Cerebellar nuclear complex (tissue), 1 donor: ENCODE results near the gene LSP1.

Experiments used
- DNase-seq, 2 experiments: peaks; one replicate each; lab custom pipeline; 2025; lab: John Stamatoyannopoulos, UW

LSP1 gene

DNA sequence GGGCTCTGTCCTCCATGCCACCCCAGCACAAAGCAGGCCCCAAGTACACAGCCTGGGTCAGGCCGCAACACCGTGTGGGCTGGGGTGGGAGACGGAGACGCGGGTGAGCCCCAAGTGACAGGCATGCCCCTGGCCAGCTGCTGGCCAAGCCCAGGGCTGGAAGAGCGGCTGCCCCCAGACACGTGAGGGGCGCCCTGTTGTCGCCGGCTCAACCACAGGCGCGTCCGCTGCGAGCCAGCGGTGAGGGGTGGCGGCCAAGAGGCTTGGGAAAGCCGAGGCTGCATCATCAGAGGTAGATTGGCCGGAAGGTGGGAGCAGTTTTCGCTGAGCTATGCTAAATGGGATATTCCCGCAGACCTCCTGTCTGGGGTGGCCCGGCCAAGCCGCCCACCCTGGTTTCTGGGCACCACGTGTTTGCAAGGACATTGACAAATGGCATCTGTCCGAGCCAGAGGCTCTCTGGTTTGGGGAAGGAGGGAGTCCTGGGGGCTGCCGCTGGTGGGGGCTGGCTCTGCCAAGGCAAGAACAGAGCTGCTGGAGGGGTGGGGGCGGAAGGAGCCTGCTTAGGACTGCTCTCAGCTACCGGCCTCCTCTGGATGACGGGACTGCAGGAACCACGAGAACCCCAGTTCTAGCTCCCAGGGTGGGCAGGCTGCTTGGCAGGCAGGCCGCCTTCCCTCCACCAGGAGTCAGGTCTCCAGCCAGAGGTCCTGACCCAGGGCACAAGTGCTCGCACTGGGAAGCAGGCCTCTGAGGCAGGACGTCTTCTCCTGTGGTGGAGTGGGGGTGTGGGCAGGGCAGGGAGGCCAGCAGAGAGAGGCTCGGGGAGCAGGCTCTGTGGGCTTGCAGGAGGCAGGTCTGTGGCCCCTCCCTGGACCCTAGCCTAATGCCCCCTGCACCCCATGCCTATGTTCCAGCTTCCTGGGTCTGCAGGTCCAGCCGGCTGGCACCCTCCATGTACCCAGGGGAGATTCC lies 38.3 kb downstream of the LSP1 start:
- DNase-seq: no peak

- no peak for DNase-seq
Observed at GRCh38 chr11:1891831-1892115, 38.9 kb downstream of the LSP1 start, which contains the start of gene PRR33. Gene PRR33 (minus strand): TSS chr11:1891895. CDS start chr11:1890584, 1,311 bp downstream.

- no peak for DNase-seq
Observed at GRCh38 chr11:1892116-1892515, 39.2 kb downstream of the LSP1 start.

DNA sequence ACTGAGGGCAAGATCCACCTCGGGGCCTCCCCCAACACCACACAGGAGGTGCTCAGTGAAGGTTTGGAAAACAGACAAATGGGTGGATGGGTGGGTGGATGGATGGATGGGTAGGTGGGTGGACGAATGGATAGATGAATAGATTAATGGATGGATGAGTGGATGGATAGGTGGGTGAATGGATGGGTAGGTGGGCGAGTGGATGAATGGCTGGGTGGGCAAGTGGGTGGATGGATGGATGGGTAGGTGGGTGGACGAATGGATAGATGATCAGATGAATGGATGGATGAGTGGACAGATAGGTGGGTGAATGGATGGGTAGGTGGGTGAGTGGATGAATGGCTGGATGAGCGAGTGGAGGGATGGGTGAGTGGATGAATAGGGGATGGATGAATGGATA lies 39.7 kb downstream of the LSP1 start:
- no peak for DNase-seq

- DNase-seq: no peak
Observed at GRCh38 chr11:1893581-1894359, 40.9 kb downstream of the LSP1 start.

DNA sequence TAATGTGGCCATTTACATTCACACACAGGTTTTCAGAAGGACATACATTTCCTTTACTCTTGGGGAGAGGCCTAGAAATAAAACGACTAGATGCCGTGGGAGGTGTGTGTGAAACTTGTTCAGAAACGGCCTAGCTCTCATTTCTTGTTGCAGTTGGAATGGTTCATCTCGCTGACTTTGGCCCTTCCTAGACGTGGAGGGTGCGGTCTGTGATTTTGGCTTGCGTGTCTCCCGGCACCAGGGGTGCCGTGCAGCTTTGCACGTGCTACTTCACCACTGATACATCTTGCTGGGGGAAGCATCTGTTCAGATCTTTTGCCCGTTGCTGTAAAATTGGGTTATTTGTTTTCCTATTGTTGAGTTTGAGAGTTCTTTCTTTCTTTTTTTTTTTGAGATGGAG lies 41.9 kb downstream of the LSP1 start:
- no peak for DNase-seq

DNA sequence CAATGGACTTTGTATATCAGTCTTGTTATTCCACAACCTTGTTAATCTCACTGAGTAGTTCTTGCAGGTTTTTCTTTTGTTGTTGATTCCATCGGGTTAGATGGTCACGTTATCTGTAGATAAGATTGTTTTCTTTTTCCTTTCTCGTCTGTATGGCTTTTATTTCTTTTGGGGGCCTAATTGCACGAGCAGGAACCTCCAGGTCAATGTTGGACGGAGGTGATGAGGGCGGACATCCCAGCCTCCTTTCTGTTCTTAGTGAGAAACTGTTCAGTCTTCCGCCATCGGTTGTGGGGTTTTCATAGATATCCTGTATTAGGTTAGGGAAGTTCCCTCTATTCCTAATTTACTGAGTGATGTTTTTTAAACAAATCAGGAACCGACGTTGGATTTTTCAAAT lies 43.6 kb downstream of the LSP1 start:
- no peak for DNase-seq

GRCh38 chr11:1896923-1897322 lies 44.0 kb downstream of the LSP1 start:
- DNase-seq: no peak

DNA sequence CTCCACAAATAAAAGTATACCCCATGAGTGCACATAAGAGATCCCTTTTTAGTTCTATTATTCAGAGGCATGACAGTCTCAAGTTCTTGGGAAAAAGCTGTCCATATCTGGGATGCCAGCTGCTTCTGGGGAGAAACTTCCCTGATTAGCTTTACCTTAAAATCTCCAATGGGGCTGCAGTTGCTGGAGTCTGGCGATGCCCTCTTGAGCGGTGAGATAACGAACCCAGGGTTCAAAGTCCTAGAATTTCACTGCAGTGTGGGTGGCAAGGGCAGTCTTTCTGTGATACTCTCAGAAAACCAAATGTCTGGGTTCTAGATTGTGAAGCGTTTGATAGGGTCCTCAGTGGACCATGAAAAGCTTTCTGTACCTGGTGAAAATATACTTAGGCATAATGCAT lies 46.2 kb downstream of the LSP1 start:
- DNase-seq: no peak

DNA sequence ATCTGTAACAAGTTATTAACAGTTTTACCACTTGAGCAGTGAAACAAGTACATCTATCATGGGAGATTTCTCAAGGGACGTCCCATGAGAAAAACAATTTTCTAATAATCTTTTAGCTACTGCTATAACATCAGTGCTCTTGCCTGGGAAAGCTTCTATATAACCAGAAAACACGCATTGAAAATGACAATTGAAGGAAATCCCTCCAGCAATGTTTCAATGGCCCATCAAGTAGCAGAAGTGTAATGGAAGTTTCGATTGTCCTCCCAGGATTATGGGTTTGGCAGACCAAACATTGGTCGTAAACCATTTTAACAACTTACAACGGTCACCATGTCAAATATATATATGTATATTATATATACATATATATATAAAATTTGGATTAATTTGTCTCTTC lies 46.8 kb downstream of the LSP1 start:
- no peak for DNase-seq

DNA sequence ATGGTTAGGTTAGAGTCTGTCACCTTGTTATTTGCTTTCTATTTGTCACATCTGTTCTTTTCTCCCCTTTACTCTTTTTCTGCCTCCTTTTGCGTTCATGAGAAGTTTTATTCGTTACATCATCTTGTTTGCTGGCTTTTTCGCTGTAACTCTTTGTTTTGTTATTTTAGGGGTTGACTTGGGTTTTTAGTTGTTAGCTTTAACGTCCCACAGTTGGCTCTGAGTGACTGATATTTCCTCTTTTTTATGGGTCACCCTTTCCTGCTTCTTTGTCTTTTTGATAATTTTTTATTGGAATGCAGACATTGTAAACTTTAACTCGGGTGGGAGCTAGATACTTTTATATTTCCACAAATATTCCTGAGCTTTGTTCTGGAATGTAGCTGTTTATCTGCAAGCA lies 53.3 kb downstream of the LSP1 start:
- no peak for DNase-seq

DNA sequence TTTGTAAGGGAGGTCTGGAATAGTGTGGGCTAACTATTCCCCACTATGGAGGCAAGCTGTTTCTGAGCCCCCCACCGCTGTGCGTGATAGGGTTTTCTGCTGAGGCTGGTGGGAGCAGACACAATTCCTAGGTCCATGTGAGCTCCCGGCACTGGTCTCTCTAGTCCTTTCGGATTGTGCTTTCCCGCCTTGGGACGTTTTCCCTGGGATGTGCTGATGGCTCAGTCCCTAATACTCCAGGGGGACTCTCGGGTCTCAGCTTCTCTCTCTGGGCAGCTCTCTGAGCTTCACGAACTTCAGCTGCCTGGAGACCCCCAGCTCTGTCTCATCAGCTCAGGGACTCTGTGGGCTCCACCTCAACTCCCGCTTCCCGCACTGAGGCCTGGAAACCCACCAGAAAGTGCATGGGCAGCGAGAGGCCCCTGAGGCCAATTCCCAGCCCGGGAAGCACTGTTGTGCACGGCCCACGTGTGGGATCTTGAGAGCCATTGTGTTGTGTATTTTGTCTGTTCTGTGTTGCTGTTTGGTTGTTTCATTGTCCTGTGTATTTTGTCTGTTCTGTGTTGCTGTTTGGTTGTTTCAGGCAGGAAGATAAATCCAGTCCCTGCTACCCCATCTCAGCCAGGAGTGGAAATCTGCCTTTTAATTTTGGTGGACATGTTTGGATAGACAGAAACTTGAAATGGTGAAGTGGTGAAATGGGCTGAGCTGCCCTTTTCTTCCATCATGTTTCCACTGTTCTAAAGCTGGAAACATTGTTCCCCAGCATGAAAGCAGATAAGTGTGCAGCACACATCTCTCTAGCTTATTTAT lies 53.9 kb downstream of the LSP1 start:
- DNase-seq: no peak

GRCh38 chr11:1908618-1909017 lies 55.7 kb downstream of the LSP1 start:
- no peak for DNase-seq

DNA sequence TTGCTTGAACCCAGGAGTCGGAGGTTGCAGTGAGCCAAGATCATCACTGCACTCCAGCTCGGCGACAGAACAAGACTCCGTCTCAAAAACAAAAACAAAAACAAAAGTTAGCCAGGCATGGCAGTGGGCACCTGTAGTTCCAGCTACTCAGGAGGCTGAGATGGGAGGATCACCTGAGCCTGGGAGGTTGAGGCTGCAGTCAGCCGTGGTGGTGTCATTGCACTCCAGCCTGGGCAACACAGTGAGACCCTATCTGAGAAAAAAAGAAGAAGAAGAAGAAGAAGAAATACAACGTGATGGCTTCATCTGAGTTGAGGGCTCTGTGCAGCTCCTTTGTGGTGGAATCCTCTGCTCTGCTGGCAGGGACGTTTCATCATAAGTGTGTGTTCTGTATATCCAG lies 56.6 kb downstream of the LSP1 start:
- DNase-seq: no peak

DNA sequence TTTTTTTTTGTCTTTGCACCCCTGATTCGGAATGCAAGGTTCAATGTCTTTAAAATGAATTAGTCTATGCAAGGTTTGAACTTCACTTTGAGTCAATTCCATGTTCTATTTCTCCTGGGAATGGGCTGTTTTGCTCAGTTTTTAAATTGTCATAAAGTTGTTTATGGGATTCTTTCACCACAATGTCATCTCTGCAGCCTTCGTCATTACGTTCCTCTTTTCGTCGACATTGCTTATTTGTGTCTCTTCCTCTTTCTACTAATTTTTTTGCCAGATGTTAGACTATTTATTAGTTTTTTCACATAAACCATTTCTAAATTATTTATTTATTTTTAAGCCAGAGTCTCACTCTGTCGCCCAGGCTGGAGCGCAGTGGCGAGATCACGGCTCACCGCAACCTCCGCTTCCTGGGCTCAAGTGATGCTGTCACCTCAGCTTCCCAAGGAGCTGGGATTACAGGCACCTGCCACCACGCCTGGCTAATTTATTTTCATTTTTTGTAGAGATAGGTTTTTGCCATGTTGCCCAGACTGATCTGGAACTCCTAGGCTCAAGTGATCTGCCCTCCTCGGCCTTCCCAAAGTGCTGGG lies 59.5 kb downstream of the LSP1 start:
- DNase-seq: no peak

GRCh38 chr11:1913271-1914060 lies 60.6 kb downstream of the LSP1 start:
- no peak for DNase-seq

GRCh38 chr11:1915795-1916131 lies 62.9 kb downstream of the LSP1 start:
- no peak for DNase-seq

DNA sequence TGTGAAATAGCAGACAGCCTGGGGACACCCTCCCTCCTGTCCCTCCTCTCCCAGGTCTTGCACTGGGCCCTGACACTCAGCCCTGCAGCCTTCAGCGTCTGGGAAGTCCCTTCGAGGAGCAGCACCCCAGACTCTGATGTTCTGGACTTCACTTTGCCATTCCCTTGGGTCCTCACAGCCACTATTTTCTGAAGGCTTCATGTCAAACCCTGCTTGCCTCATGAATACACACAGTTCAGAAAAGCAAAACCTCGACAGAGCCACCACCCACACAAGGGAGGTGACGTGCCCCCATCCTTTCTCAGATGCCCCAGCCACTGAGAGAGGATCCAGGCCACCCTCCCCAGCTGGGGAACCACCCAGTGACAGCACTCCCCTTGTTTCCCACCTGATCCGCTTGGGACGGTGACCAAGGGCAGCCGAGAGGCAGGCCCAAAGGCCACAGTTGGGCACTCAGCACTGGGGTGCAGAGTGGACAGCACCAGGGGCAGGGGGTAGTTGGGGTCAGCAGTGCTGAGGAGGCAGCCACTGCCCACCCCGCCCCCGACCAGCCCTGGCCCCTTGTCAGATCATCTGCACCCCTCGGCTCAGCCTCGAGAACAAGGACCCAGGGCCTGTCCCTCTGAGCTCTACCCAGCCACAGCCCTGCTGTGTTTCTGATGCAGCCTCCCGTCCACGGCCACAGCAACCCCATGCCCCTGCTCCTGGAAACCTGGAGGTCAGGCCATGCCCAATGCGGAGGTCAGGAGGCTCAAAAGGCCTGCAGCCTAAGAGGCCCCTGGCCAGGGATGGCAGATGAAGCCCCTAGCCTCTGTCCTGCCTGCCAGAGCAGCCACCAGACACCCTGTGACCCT lies 63.5 kb downstream of the LSP1 start:
- no peak for DNase-seq

DNA sequence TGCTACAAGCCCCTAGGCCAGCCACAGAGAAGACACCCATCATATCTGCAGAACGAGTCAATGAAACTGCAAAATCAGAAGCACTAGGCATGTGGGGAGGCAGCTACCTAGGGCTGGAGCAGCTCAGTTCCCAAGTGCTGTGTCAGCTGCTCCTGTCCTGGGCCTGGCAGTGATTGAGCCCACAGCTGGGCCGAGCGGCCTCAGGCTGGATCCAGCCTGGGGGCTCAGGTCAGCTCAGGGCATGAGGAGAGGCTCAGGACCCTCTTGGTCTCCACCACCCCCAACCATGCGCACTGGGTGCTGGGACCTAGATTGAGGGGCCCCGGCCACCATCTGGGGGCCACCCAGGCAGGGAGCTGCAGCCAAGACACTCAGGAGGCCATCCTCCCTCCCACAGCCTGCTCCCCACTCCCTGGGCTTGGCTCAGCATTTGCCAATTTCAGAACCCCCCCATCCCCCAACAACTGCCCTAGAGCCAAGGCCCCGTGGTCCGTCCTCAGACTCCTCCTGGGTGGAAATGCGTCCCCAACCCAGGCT lies 64.2 kb downstream of the LSP1 start:
- no peak for DNase-seq
